ENCODE data around the gene PDZD4.
A peak's percentile ranks its signal among the peaks of the same experiment; 100 is the strongest.
"Not testable (repeated sequence)": the region's sequence is repeated elsewhere in the genome, so short reads cannot be mapped to it uniquely, and the experiment has no call there.

PDZD4 gene

GRCh38 chrX:153845195-153845594 is 14.9 kb upstream of the PDZD4 start:
- no peak for DNase-seq (ENCODE audit: extremely low read depth in 1 of 2, low read depth in 1 of 2)

- DNase-seq (ENCODE audit: extremely low read depth in 1 of 2, low read depth in 1 of 2) = no peak
Observed at GRCh38 chrX:153844509-153845082, 14.3 kb upstream of the PDZD4 start.

- no peak for DNase-seq (ENCODE audit: extremely low read depth in 1 of 2, low read depth in 1 of 2)
Observed at GRCh38 chrX:153836921-153837320, 6.6 kb upstream of the PDZD4 start.

- DNase-seq (ENCODE audit: extremely low read depth in 1 of 2, low read depth in 1 of 2) = no peak
Observed at GRCh38 chrX:153832728-153833127, 2.4 kb upstream of the PDZD4 start.

GRCh38 chrX:153831429-153832150 is 1.2 kb upstream of the PDZD4 start:
- no peak for DNase-seq (ENCODE audit: extremely low read depth in 1 of 2, low read depth in 1 of 2)

- no peak for DNase-seq (ENCODE audit: extremely low read depth in 1 of 2, low read depth in 1 of 2)
Observed at GRCh38 chrX:153830640-153831428, 490 bp upstream of the PDZD4 start.

- DNase-seq (ENCODE audit: extremely low read depth in 1 of 2, low read depth in 1 of 2) = no peak
Observed at GRCh38 chrX:153829549-153829798, 870 bp downstream of the PDZD4 start.

GRCh38 chrX:153828723-153829548 is 1.4 kb downstream of the PDZD4 start:
- no peak for DNase-seq (ENCODE audit: extremely low read depth in 1 of 2, low read depth in 1 of 2)

GRCh38 chrX:153828308-153828707 is 2.0 kb downstream of the PDZD4 start:
- no peak for DNase-seq (ENCODE audit: extremely low read depth in 1 of 2, low read depth in 1 of 2)

GRCh38 chrX:153827903-153828302 is 2.4 kb downstream of the PDZD4 start:
- DNase-seq (ENCODE audit: extremely low read depth in 1 of 2, low read depth in 1 of 2) = no peak

GRCh38 chrX:153827016-153827415 is 3.3 kb downstream of the PDZD4 start:
- DNase-seq (ENCODE audit: extremely low read depth in 1 of 2, low read depth in 1 of 2) = no peak

- DNase-seq (ENCODE audit: extremely low read depth in 1 of 2, low read depth in 1 of 2) = no peak
Observed at GRCh38 chrX:153825042-153825441, 5.3 kb downstream of the PDZD4 start.

- no peak for DNase-seq (ENCODE audit: extremely low read depth in 1 of 2, low read depth in 1 of 2)
Observed at GRCh38 chrX:153824348-153824747, 6.0 kb downstream of the PDZD4 start.

- no peak for DNase-seq (ENCODE audit: extremely low read depth in 1 of 2, low read depth in 1 of 2)
Observed at GRCh38 chrX:153821066-153821465, 9.3 kb downstream of the PDZD4 start.

- no peak for DNase-seq (ENCODE audit: extremely low read depth in 1 of 2, low read depth in 1 of 2)
Observed at GRCh38 chrX:153820601-153821000, 9.7 kb downstream of the PDZD4 start.

GRCh38 chrX:153819384-153820040 is 10.8 kb downstream of the PDZD4 start:
- no peak for DNase-seq (ENCODE audit: extremely low read depth in 1 of 2, low read depth in 1 of 2)

GRCh38 chrX:153818571-153819383 is 11.6 kb downstream of the PDZD4 start:
- DNase-seq (ENCODE audit: extremely low read depth in 1 of 2, low read depth in 1 of 2) = peak in 1 of 2 donors; percentile 39

GRCh38 chrX:153818064-153818463 is 12.3 kb downstream of the PDZD4 start:
- not testable (repeated sequence) for DNase-seq (ENCODE audit: extremely low read depth in 1 of 2, low read depth in 1 of 2)

GRCh38 chrX:153816831-153817690 is 13.3 kb downstream of the PDZD4 start:
- no peak for DNase-seq (ENCODE audit: extremely low read depth in 1 of 2, low read depth in 1 of 2)
